PFSK-1 (cell line): ENCODE data around the gene HAGH.

ENCODE experiments used
- FOXP2 ChIP-seq: optimal IDR thresholded peaks from 2 replicates; pipeline ENCODE3; 2011; ENCODE audit warnings: borderline replicate concordance, control low read depth, inconsistent platforms; ENCODE audit not compliant: insufficient read depth; ENCODE audit errors: extremely low read length, extremely low read depth
- POLR2AphosphoS5 ChIP-seq: IDR thresholded peaks from 2 replicates; pipeline ENCODE4 v1.6.1; 2012; ENCODE audit warnings: low read depth, mild to moderate bottlenecking, control low read depth, low read length, moderate library complexity
- REST ChIP-seq, 2 experiments: IDR thresholded peaks; 2 replicates each; pipeline versions ENCODE4 v1.6.1 to v1.8.0; 2011 to 2012; ENCODE audit warnings: low read depth in 2 of 2, low read length in 2 of 2, control low read depth in 1 of 2, inconsistent platforms in 1 of 2, mild to moderate bottlenecking in 1 of 2, moderate library complexity in 1 of 2; ENCODE audit not compliant: insufficient read depth in 1 of 2
- SIN3A ChIP-seq: IDR thresholded peaks from 2 replicates; pipeline ENCODE4 v1.6.1; 2012; ENCODE audit warnings: mild to moderate bottlenecking, low read length, moderate library complexity, borderline replicate concordance; ENCODE audit not compliant: insufficient read depth
- TAF1 ChIP-seq: IDR thresholded peaks from 2 replicates; pipeline ENCODE4 v1.6.1; 2012; ENCODE audit warnings: low read length, control low read depth, borderline replicate concordance; ENCODE audit not compliant: insufficient read depth

DNA sequence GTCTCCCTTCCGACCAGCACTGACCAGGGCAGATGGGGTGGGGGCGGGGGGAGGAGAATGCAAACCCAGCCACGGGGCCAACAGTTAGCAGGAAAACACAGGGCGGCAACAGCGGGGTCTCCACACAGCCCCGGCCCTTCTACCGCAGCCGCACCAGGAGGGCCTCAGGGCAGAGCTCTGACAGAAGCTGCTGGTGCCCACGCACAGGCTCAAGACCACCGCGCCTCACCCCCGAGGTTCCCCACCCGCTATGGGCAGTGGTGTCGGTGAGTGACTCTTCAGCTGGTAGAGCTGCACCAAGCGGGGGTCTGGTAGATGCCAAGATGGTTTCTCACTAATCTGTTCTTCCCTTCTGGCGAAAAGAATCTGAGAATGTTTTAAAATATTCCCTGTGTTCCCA, 16.1 kb downstream of the HAGH start:
- no peak for TF ChIP-seq POLR2AphosphoS5
- no peak for TF ChIP-seq REST (IDR thresholded peaks at IDR 0.05; ENCODE audit: insufficient read depth in 1 of 2, low read depth in 2 of 2, low read length in 2 of 2)
- TF ChIP-seq SIN3A: no peak
- no peak for TF ChIP-seq TAF1
- no peak for TF ChIP-seq FOXP2
